Gastrocnemius medialis (tissue), 4 donors: ENCODE measurements around the gene ISLR.

Experiments used
- POLR2A ChIP-seq, 2 donors: fragments of 450-650 bp; IDR thresholded peaks; one replicate each; pipeline ENCODE4 v1.6.1; 2017; ENCODE audit warnings: antibody characterized with exemption in 2 of 2, mild to moderate bottlenecking in 2 of 2, moderate library complexity in 2 of 2
- TF ChIP-seq, protein P1 (sequence below), 5 experiments: fragments of 450-650 bp in 3 of 5; fragments of 200-600 bp in 2 of 5; sonication (generic) in 2 of 5; IDR thresholded peaks in 4 of 5; conservative IDR thresholded peaks in 1 of 5; 1 replicate in 4 of 5; 2 replicates in 1 of 5; pipeline ENCODE4 v1.5.1; 2016 to 2019; ENCODE audit warnings: antibody characterized with exemption in 5 of 5, mild to moderate bottlenecking in 3 of 5, moderate library complexity in 3 of 5

DNA sequence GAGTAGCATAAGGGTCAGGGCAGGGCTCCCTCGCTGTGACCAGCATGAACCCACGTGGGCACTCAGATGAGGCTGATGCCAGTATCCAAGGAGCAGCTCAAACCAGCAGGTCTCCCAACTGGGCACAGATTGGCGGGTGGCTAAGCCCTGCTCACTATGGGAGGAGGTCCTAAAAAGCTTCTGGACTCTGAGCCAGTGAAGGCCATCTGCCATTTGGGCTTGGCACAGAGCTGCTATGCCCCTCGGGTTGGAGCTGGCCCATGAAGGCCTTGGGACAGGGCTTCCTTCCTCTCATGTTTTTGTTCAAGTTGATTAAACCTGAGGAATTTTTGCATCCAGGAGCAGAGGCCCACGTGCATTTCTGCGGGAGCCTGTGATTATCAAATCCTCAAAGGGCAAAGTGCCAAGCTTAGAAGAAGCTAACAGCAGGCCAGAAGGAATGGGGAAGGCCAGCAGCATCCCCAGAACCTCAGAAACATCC, 33.3 kb downstream of the ISLR start:
- TF ChIP-seq, protein P1, sequence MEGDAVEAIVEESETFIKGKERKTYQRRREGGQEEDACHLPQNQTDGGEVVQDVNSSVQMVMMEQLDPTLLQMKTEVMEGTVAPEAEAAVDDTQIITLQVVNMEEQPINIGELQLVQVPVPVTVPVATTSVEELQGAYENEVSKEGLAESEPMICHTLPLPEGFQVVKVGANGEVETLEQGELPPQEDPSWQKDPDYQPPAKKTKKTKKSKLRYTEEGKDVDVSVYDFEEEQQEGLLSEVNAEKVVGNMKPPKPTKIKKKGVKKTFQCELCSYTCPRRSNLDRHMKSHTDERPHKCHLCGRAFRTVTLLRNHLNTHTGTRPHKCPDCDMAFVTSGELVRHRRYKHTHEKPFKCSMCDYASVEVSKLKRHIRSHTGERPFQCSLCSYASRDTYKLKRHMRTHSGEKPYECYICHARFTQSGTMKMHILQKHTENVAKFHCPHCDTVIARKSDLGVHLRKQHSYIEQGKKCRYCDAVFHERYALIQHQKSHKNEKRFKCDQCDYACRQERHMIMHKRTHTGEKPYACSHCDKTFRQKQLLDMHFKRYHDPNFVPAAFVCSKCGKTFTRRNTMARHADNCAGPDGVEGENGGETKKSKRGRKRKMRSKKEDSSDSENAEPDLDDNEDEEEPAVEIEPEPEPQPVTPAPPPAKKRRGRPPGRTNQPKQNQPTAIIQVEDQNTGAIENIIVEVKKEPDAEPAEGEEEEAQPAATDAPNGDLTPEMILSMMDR (IDR thresholded peaks at IDR 0.05 in 4 of 5, conservative IDR thresholded peaks at IDR 0.05 in 1 of 5), result no peak
- TF ChIP-seq POLR2A (IDR thresholded peaks at IDR 0.05), result no peak
